DMS114 treated with DMSO at 0.1 percent for 48 hours (cell line): ENCODE data around the gene PTPN5.
"Not testable (repeated sequence)": the region's sequence is repeated elsewhere in the genome, so short reads cannot be mapped to it uniquely, and the experiment has no call there.

Experiments used
- DNase-seq: peaks from one replicate; lab custom pipeline; 2025; ENCODE audit not compliant: unreplicated experiment; lab: John Stamatoyannopoulos, UW

The PTPN5 gene

DNA sequence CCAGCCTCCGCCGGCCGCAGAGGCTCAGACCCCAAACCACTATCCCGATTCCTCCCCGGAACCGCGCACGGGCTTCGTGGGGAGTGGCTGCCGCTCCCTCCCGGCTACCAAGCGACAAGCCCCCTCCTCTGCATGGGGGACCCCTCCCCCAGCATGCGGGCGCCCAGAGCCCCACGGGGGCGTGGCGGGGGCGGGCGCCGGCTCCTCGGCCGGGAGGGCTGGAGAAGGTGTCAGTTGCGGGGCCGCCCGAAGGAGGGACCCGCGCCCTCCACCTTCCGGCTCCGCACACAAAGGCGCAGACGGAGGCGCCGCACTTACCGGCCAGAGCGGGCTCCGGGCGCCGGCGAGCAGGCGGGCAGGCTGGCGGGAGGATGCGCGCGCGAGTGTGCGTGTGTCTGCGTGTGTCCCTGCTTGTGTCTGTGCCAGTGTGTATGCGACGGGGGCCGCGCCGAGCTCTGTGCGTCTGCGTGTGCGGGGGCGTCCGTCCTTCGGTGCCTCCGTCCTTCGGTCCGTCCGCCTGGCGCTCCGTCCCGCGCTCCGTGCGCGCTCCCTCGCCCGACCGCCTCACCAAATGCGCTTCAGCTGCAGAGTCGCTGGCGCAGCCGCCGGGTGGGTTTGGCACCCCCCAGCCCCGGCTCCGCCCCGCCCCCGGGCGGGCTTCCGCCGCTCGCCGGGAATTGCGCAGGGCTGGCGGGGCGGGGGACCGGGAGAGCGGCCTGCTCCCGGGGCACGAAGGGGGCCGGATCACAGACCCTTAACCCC, at the start of gene PTPN5:
PTPN5 (minus strand) TSS at position 592 of the 762 bp plus-strand sequence. CDS start 19,840 bp downstream, outside the sequence.
- DNase-seq: no peak

DNA sequence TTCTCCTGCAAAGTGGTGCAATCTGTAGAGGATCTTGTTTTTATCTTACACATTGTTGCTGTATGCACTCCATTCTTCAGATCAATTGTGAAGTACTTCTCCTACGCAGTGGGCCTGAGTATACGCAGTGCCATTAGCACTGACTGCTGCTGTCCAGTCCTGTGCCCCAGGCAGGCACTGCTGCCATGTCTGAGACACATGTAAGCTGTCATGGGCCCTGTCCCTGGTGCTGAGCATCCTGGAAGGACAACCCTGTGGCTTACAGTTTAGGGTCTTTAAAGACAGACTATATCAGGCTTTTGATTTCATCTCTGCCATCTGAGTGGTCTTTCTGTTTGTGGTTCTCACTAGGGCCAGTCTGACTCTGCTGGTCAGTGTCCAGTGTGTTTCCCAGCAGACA, 44.8 kb upstream of the PTPN5 start:
- DNase-seq: no peak

DNA sequence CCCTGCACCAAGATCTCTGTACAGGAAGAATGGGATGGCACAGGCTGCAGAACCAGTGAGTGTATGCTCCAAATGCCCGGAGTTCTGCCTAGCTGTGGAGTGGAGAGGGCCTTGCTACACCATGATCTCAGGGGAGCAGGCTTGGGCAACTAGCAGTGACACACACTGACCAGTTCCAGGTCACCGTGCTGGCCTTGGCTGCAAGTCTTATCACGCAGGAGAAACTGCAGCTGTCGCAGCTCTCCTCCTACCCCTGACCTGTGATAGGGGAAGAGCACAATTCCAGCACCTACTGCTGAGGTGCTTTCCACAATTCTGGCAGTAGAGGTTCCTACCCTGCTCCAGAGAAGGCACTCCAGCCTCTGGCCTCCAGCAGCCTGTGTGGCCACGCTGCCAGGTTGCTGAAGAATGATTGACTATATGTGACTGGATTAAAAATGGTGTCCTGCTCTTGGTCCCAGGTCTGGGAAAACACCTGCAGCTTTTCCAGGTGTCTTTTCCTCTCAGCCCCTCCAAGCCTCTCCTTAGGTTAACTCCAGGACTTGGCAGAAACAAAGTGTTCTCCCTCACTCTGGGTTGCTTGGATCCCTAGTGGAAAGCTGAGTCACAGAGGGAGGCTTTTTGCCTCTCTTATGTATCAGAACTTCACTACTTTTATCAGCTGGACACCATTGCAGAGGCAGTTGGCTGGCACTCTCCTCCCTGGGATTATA, 43.3 kb upstream of the PTPN5 start:
- DNase-seq: no peak

GRCh38 chr11:18820160-18820559, 28.6 kb upstream of the PTPN5 start:
- DNase-seq: not testable (repeated sequence)

DNA sequence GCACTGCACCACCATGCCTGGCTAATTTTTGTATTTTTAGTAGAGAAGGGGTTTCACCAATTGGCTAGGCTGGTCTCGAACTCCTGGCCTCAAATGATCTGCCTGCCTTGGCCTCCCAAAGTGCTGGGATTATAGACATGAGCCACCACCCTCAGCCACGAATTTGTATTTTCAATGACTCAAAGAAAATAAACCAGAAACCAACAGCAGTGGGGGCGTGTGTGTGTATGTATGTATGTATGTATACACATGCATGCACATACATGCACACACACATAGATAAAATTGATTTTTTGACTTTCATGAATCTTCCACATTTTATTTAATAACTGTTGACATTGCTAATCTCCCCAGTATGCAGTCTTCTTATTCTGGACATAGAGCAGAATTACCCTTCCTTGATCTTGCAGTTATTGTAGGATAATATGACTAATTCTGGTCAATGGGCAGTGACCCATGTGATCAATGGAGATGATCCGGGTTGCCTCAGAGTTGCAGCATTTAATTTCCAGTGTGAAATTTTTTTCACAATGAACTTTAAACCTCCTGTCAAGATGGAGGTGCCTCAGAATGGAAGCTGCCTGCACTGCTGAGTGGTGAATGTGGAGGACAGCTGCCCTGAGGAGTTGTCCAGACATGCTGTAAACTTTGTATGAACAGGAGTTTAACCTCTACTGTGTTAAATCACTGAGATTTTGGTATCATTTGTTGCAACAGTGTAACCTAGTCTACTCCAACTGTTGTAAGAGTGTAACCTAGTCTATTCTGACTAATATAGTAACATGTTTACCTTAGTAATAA, 12.8 kb upstream of the PTPN5 start:
- DNase-seq: no peak

GRCh38 chr11:18802381-18803257, 11.0 kb upstream of the PTPN5 start:
- peak; percentile 41 for DNase-seq

- DNase-seq: no peak
Measured at GRCh38 chr11:18798799-18799469, 7.3 kb upstream of the PTPN5 start.

DNA sequence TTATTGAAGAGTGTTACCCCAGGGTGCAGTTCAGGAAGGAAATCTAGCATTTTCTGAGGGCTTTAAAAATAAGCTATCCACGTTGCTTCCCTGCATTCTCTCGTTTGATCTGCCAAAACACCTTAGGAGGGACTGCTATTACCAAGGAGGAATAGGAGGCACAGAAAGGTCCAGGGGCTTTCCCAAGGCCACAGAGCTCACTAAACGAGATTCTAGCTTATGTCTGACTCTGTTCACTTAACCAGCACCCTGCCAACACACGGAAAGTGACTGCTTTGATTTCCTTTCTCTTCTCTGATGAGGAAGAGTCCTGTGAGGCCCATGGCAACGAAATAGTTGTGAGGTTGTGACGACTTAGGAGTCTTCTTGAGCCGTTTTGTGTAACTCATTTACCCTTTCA, 3.4 kb upstream of the PTPN5 start:
- no peak for DNase-seq

- DNase-seq: no peak
Measured at GRCh38 chr11:18792827-18793226, 1.2 kb upstream of the PTPN5 start.

GRCh38 chr11:18791969-18792628, 501 bp upstream of the PTPN5 start:
- no peak for DNase-seq

GRCh38 chr11:18790883-18791206, 753 bp downstream of the PTPN5 start:
- DNase-seq: no peak

GRCh38 chr11:18789942-18790341, 1.7 kb downstream of the PTPN5 start:
- DNase-seq: no peak

DNA sequence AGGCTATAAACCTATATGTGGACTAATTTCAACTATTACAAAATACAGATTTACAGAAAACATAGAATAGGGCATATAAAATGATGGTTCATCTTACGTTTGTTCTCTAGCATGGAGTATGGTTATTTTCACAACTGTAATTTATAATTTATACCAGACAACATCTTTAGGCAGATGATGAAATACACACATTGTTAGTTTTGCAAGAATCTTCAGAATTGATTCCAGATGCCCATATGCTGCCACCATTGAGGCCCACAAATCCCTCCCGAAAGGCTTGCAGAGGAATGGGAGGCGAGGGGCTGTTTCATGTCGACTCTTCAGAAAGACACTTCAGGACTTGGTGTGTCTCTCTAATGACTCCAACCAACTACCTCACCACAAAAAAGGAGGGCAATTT, 6.2 kb downstream of the PTPN5 start:
- DNase-seq: no peak

DNA sequence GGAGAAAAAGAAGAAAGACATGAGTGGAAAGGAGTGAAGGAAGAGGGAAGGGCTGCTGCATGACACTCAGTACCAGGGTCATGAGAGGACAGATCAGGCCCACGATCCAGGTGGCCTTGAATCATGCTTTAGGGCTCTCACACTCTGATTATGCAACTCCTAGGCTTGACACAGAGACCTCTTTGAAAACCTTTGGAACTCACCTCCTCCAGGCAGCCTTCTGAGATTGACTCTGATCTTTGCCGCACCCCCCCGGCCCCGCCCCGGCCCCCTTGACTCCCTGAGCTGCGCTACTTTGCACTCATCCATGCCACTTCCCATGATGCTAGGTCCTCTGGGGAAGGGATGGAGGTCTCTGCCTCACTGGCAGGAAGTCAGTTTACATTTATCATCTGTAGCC, 10.7 kb downstream of the PTPN5 start:
- no peak for DNase-seq

- no peak for DNase-seq
Measured at GRCh38 chr11:18780329-18780728, 11.3 kb downstream of the PTPN5 start.

- no peak for DNase-seq
Measured at GRCh38 chr11:18778468-18778867, 13.1 kb downstream of the PTPN5 start.

GRCh38 chr11:18776324-18776723, 15.3 kb downstream of the PTPN5 start:
- DNase-seq: no peak

DNA sequence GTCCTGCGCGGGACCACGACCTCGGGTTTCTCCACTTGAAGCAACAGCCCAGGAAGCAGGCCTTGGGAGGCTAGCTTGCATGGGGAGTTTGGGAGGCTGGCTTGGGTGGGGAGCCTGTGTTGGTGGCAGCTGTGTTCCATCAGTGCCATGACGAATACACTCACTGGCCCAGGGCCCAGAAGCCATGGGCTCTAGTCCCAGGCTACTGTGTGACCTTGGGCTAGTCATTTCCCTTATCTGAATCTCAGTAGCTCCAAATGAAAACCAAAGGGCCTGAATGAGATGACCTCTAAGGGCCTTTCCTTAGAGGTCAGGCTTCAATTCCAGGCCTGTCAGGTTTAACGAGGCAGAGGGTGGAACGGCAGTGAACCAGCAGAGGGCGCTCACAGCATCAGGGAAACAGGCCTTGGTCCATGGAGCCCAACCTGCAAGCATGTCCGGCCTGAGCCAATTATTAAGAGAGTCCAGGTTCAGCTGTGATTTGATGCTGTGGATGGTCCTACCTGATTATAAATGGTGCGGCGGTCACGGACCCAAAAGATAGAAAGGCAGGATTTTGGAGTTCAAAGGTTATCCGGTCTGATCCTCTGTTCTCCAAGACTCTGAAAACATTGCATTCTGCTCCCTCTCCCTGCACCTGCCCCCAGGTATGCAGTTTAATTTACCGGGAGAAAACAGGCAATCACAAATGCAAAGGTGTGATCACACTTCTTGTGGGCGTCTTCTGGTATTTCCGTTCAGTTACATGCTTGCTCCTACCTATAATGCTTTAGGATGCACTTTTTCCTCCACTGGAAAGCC, 15.9 kb downstream of the PTPN5 start:
- peak; percentile 9 for DNase-seq

- DNase-seq: no peak
Measured at GRCh38 chr11:18774801-18775200, 16.8 kb downstream of the PTPN5 start.
